Esophagus muscularis mucosa (tissue), 4 donors: ENCODE results near the gene MAPK1IP1L. TPM values are rescaled to one million over a fixed set of nuclear protein-coding genes. Genes with fewer than 3 reads are reported as not detected.

Experiments
- DNase-seq: peaks from one replicate; pipeline ENCODE4 v3.0.0-alpha.2; 2017; ENCODE audit errors: extremely low spot score
- H3K27ac ChIP-seq, 4 donors: fragments of 200-600 bp; sonication (generic); replicated peaks in 1 of 4; 1 replicate in 3 of 4; 2 replicates in 1 of 4; pipeline ENCODE4 v1.5.1; 2016 to 2019; ENCODE audit warnings: mild to moderate bottlenecking in 1 of 4
- H3K27me3 ChIP-seq, 4 donors: fragments of 200-600 bp; sonication (generic); one replicate each; pipeline versions ENCODE4 v1.5.1 to v1.6.0; 2016 to 2019
- H3K36me3 ChIP-seq, 4 donors: fragments of 200-600 bp; sonication (generic); one replicate each; pipeline ENCODE4 v1.5.1; 2016 to 2019
- H3K4me1 ChIP-seq, 4 donors: fragments of 200-600 bp; sonication (generic); one replicate each; pipeline ENCODE4 v1.5.1; 2016 to 2019
- H3K4me3 ChIP-seq, 4 donors: fragments of 200-600 bp; sonication (generic); 1 replicate in 2 of 4; 2 replicates in 2 of 4; pipeline ENCODE4 v1.5.1; 2016 to 2019; ENCODE audit warnings: mild to moderate bottlenecking in 4 of 4, moderate library complexity in 1 of 4
- H3K9me3 ChIP-seq, 4 donors: fragments of 200-600 bp; sonication (generic); 1 replicate in 3 of 4; 2 replicates in 1 of 4; pipeline ENCODE4 v1.5.1; 2016 to 2019
- EP300 ChIP-seq: sonication (generic); formaldehyde crosslinking; IDR thresholded peaks from one replicate; pipeline ENCODE4 v1.6.1; 2017; ENCODE audit warnings: antibody characterized with exemption
- POLR2A ChIP-seq: fragments of 450-650 bp; IDR thresholded peaks from one replicate; pipeline ENCODE4 v1.6.1; 2017; ENCODE audit warnings: antibody characterized with exemption, moderate library complexity, mild to moderate bottlenecking, low read depth
- POLR2AphosphoS5 ChIP-seq, 2 donors: sonication (generic); formaldehyde crosslinking; IDR thresholded peaks; one replicate each; pipeline ENCODE4 v1.6.1; 2017; ENCODE audit warnings: antibody characterized with exemption in 2 of 2
- WGBS: methylation state at CpG from one replicate; pipeline ENCODE4 v1.1.5; 2018; 5-methylcytosine and 5-hydroxymethylcytosine counted together
- intact Hi-C: fragments of 100-400 bp; cut with DNase I; formaldehyde crosslinking; loops from one replicate; pipeline ENCODE4 v1.15.1; 2023
- total RNA-seq, 4 donors: library from RNA; depleted of rRNA; stranded (reverse); fragments of >200 nt; gene quantifications; one replicate each; pipeline versions ENCODE4 v1.1.0 to v1.2.1, GENCODE V29; 2016
- TF ChIP-seq, protein P1 (sequence below), 3 experiments: fragments of 200-600 bp in 2 of 3; fragments of 450-650 bp in 1 of 3; sonication (generic) in 2 of 3; IDR thresholded peaks; one replicate each; pipeline ENCODE4 v1.5.1; 2017 to 2019; ENCODE audit warnings: antibody characterized with exemption in 3 of 3, mild to moderate bottlenecking in 2 of 3, moderate library complexity in 1 of 3

The MAPK1IP1L gene
- total RNA-seq, 4 donors from 2014 or later = 36.5 to 95.4 (median 61.0) TPM

GRCh38 chr14:55097881-55098560 is 46.6 kb downstream of the MAPK1IP1L start:
- DNase-seq = no peak
- intact Hi-C loops = loop anchor here (5.0 kb wide), 1 partner anchor 34 kb away; no protein-coding TSS in a partner anchor
- H3K27ac ChIP-seq = peak overlapping the region; percentile 22 to 93 (median 71)

GRCh38 chr14:55098561-55098898 is 47.1 kb downstream of the MAPK1IP1L start:
- no peaks in the 10 kb centered on the region for H3K36me3 ChIP-seq
- intact Hi-C loops = loop anchor here (5.0 kb wide), 1 partner anchor 34 kb away; no protein-coding TSS in a partner anchor
- no peak for DNase-seq
- WGBS = 89% methylated on average over 1 of the region's 1 CpG
- H3K27ac ChIP-seq = peak overlapping the region; percentile 22 to 93 (median 71)
- H3K4me3 ChIP-seq = no peak overlapping the region
- TF ChIP-seq EP300 (no peak), POLR2AphosphoS5 (IDR thresholded peaks at IDR 0.05) (no peak), POLR2A (no peak)
- TF ChIP-seq, protein P1, sequence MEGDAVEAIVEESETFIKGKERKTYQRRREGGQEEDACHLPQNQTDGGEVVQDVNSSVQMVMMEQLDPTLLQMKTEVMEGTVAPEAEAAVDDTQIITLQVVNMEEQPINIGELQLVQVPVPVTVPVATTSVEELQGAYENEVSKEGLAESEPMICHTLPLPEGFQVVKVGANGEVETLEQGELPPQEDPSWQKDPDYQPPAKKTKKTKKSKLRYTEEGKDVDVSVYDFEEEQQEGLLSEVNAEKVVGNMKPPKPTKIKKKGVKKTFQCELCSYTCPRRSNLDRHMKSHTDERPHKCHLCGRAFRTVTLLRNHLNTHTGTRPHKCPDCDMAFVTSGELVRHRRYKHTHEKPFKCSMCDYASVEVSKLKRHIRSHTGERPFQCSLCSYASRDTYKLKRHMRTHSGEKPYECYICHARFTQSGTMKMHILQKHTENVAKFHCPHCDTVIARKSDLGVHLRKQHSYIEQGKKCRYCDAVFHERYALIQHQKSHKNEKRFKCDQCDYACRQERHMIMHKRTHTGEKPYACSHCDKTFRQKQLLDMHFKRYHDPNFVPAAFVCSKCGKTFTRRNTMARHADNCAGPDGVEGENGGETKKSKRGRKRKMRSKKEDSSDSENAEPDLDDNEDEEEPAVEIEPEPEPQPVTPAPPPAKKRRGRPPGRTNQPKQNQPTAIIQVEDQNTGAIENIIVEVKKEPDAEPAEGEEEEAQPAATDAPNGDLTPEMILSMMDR (IDR thresholded peaks at IDR 0.05) = no peak
- H3K4me1 ChIP-seq = peaks cover 27 to 61% (median 38%) of the 10 kb centered on the region in 4 donors
- no peaks in the 10 kb centered on the region for H3K9me3 ChIP-seq
- H3K27me3 ChIP-seq = no peaks in the 10 kb centered on the region

More at GRCh38 chr14:55097881-55098560, 46.6 kb downstream of the MAPK1IP1L start:
- TF ChIP-seq POLR2AphosphoS5 (IDR thresholded peaks at IDR 0.05) = no peak
- 64% methylated on average over 5 of the region's 5 CpGs for WGBS
- H3K4me3 ChIP-seq = no peak overlapping the region
- H3K4me1 ChIP-seq = peaks cover 22 to 56% (median 33%) of the 10 kb centered on the region in 4 donors
- no peaks in the 10 kb centered on the region for H3K27me3 ChIP-seq
- H3K9me3 ChIP-seq = no peaks in the 10 kb centered on the region
- no peaks in the 10 kb centered on the region for H3K36me3 ChIP-seq

DNA sequence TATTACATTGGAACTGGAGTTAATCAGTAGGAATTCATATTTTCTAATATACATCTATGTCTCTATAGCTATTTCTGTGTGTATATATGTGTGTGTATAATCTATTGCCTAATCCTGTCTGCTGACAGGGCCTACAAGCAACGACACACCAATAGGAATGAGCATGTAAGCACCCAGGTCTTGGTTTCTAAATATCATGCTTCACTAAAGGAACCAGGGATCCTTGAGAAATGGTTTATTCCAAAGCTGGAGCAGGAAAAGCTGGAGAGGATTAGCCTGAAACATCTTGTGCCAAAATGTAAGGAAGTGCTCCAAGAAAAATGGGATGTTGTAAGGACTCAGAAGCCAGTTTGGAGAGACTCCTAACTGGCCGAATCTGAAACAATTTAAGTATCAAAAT is 48.3 kb downstream of the MAPK1IP1L start:
- no peaks in the 10 kb centered on the region for H3K9me3 ChIP-seq
- no peaks in the 10 kb centered on the region for H3K36me3 ChIP-seq
- no peak for DNase-seq
- WGBS = 33% methylated on average over 2 of the region's 2 CpGs
- intact Hi-C loops = loop anchor here (5.0 kb wide), 1 partner anchor 33 kb away; no protein-coding TSS in a partner anchor
- TF ChIP-seq EP300 (no peak), POLR2AphosphoS5 (IDR thresholded peaks at IDR 0.05) (peak; percentile 30 to 31)
- peak overlapping the region; percentile 54 to 93 (median 72) for H3K27ac ChIP-seq
- peaks cover 37 to 72% (median 50%) of the 10 kb centered on the region in 4 donors for H3K4me1 ChIP-seq
- no peaks in the 10 kb centered on the region for H3K27me3 ChIP-seq
- no peak overlapping the region for H3K4me3 ChIP-seq

DNA sequence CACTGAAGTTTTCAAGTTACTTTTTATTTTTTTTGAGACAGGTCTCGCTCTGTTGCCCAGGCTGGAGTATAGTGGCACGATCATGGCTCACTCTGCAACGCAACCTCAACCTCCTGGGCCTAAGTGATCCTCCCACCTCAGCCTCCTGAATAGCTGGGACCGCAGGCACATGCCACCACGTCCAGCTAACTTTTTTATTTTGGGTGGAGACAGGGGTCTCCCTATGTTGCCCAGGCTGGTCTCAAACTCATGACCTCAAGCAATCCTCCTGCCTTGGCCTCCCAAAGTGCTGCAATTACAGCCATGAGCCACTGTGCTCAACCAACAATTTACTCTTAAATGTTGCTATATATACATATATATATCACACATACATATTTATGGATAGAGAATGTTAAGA is 50.3 kb downstream of the MAPK1IP1L start:
- Histone ChIP-seq H3K4me3 (no peak overlapping the region), H3K4me1 (peaks cover 56 to 87% (median 68%) of the 10 kb centered on the region in 4 donors), H3K27ac (peak overlapping the region; percentile 82 to 93 (median 88)), H3K9me3 (no peaks in the 10 kb centered on the region), H3K27me3 (no peaks in the 10 kb centered on the region), H3K36me3 (no peaks in the 10 kb centered on the region)
- WGBS = 96% methylated on average over 5 of the region's 5 CpGs
- no peak for DNase-seq
- intact Hi-C loops = no loop called here
- TF ChIP-seq POLR2AphosphoS5 (IDR thresholded peaks at IDR 0.05) = no peak
- TF ChIP-seq, protein P1 (IDR thresholded peaks at IDR 0.05) = no peak
- TF ChIP-seq POLR2A = no peak
- TF ChIP-seq EP300 = no peak

DNA sequence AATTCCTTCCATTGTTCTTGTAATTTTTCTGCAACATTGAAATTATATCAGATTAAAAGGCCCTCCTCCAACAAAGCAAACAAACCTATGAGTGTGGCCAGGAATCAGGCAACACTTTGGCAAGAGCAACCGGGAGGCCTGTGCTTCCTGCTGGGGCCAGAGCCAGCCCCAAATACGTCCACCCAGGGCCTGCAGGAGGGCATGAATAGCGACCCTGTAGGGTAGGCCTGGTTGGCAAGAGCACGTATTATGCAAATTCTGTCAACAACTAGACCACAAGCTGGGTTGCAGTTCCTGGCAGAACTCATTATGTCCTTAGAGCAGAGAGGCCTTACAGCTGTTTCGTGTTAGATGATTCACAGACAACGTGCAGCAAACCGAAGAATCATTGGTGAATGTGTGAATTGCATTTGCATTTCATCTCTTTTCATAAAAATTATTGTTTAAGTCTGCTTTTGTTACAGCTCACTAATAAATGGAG is 50.7 kb downstream of the MAPK1IP1L start:
- H3K4me3 ChIP-seq = no peak overlapping the region
- no peaks in the 10 kb centered on the region for H3K9me3 ChIP-seq
- H3K27me3 ChIP-seq = no peaks in the 10 kb centered on the region
- peaks cover 61 to 88% (median 72%) of the 10 kb centered on the region in 4 donors for H3K4me1 ChIP-seq
- 0% methylated on average over 6 of the region's 7 CpGs for WGBS
- H3K27ac ChIP-seq = peak overlapping the region; percentile 82 to 93 (median 88)
- H3K36me3 ChIP-seq = no peaks in the 10 kb centered on the region
- DNase-seq = peak; percentile 94
- no peak for TF ChIP-seq POLR2A
- TF ChIP-seq POLR2AphosphoS5 (IDR thresholded peaks at IDR 0.05) = peak; percentile 89
- intact Hi-C loops = no loop called here

- peak; percentile 95 for DNase-seq
- peaks cover 70 to 93% (median 80%) of the 10 kb centered on the region in 4 donors for H3K4me1 ChIP-seq
- TF ChIP-seq, protein P1 (IDR thresholded peaks at IDR 0.05) = no peak
- peak; percentile 87 to 88 for TF ChIP-seq POLR2AphosphoS5 (IDR thresholded peaks at IDR 0.05)
- peak; percentile 9 for TF ChIP-seq POLR2A
- no peak for TF ChIP-seq EP300
- no peaks in the 10 kb centered on the region for H3K36me3 ChIP-seq
- peak overlapping the region in 1 of 4 donors; percentile 10 for H3K4me3 ChIP-seq
- no peaks in the 10 kb centered on the region for H3K27me3 ChIP-seq
- intact Hi-C loops = no loop called here
- H3K9me3 ChIP-seq = no peaks in the 10 kb centered on the region
- H3K27ac ChIP-seq = peak overlapping the region; percentile 82 to 93 (median 88)
- WGBS = 15% methylated on average over 13 of the region's 13 CpGs
These were observed 51.7 kb downstream of the MAPK1IP1L start for GRCh38 chr14:55103005-55103640.
